ENCODE results near the gene CSMD2.

DNA sequence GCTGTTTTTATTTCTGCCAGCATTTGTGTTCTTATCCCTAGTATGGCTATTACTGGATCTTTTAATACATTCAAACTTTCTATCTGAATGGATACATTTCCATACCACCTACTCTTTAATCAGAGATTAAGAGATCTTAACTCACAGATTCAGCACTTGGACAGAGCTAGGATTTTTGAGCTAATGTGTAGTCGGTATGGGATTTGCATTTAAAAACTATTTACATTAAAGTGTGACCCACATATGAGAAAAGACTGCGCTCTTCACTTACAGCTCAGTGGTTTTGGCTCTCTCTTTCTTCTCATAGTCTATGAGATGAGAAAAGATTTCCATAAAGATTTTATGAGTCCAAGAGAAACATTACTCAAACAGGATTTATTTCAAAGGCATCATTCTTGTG lies 284.7 kb downstream of the CSMD2 start:
- TF ChIP-seq, protein P1, sequence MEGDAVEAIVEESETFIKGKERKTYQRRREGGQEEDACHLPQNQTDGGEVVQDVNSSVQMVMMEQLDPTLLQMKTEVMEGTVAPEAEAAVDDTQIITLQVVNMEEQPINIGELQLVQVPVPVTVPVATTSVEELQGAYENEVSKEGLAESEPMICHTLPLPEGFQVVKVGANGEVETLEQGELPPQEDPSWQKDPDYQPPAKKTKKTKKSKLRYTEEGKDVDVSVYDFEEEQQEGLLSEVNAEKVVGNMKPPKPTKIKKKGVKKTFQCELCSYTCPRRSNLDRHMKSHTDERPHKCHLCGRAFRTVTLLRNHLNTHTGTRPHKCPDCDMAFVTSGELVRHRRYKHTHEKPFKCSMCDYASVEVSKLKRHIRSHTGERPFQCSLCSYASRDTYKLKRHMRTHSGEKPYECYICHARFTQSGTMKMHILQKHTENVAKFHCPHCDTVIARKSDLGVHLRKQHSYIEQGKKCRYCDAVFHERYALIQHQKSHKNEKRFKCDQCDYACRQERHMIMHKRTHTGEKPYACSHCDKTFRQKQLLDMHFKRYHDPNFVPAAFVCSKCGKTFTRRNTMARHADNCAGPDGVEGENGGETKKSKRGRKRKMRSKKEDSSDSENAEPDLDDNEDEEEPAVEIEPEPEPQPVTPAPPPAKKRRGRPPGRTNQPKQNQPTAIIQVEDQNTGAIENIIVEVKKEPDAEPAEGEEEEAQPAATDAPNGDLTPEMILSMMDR (IDR thresholded peaks at IDR 0.05; ENCODE audit: borderline replicate concordance, extremely low read depth, low read length, poor library complexity, severe bottlenecking), result no peak
- TF ChIP-seq EZH2 (IDR thresholded peaks at IDR 0.05; ENCODE audit: borderline replicate concordance, low read depth, low read length, severe bottlenecking), result no peak
